ENCODE data around the gene PKNOX2. TPM values are rescaled to one million over a fixed set of nuclear protein-coding genes. Genes with fewer than 3 reads are reported as not detected.

PKNOX2 gene
- total RNA-seq, 1 experiment from 2014 or later: not detected

DNA sequence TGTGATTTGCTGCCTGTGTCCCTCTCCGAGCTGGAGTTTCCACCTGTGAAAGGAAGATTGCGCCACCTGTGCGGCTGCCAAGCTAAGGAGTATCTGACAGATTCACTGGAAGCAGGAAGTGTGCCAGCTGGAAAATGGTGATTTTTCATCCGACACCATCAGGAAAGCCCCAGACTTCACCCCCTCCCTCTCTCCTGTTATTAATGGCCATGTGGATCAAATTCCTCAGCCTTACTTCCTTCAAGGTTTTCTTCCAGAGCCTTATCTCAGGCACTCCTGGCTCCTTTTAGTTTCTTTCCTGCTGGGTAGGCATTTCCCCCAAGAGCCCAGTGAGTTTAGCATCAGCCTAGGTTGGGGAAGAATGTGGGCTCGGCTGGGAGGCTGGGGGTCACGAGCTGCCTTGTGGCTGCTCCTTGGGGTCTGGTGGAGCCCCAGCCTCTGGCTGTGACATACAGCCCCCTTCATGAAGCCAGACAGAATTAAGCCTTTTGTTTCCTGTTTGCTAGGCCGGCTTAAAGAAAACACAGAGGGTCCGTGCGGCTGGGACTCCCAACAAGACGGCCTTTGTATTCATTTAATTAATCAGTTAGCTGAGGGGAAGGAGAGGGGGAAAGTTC is 37.1 kb downstream of the PKNOX2 start:
- Mint-ChIP-seq H3K4me3 (ENCODE audit: low read depth, unreplicated experiment) (no peak overlapping the region), H3K36me3 (ENCODE audit: insufficient read depth, unreplicated experiment) (no peaks in the 10 kb centered on the region), H3K27ac (ENCODE audit: unreplicated experiment) (no peak overlapping the region), H3K27me3 (ENCODE audit: unreplicated experiment) (peaks cover 33% of the 10 kb centered on the region), H3K9me3 (ENCODE audit: low read depth, unreplicated experiment) (no peaks in the 10 kb centered on the region), H3K4me1 (ENCODE audit: low read depth, unreplicated experiment) (no peaks in the 10 kb centered on the region)
- peak; percentile 20 for DNase-seq
- intact Hi-C loops (cut with micrococcal nuclease; ENCODE audit: unreplicated experiment): no loop called here
- CTCF ChIA-PET: interaction anchor here (1.6 kb wide), 1 partner anchor 27 kb away, joined by 4 read pairs; no protein-coding TSS in a partner anchor
- TF ChIP-seq, protein P1, sequence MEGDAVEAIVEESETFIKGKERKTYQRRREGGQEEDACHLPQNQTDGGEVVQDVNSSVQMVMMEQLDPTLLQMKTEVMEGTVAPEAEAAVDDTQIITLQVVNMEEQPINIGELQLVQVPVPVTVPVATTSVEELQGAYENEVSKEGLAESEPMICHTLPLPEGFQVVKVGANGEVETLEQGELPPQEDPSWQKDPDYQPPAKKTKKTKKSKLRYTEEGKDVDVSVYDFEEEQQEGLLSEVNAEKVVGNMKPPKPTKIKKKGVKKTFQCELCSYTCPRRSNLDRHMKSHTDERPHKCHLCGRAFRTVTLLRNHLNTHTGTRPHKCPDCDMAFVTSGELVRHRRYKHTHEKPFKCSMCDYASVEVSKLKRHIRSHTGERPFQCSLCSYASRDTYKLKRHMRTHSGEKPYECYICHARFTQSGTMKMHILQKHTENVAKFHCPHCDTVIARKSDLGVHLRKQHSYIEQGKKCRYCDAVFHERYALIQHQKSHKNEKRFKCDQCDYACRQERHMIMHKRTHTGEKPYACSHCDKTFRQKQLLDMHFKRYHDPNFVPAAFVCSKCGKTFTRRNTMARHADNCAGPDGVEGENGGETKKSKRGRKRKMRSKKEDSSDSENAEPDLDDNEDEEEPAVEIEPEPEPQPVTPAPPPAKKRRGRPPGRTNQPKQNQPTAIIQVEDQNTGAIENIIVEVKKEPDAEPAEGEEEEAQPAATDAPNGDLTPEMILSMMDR (IDR thresholded peaks at IDR 0.05; ENCODE audit: unreplicated experiment): no peak
- BruUV-seq (replicated peaks): no TSS peak

DNA sequence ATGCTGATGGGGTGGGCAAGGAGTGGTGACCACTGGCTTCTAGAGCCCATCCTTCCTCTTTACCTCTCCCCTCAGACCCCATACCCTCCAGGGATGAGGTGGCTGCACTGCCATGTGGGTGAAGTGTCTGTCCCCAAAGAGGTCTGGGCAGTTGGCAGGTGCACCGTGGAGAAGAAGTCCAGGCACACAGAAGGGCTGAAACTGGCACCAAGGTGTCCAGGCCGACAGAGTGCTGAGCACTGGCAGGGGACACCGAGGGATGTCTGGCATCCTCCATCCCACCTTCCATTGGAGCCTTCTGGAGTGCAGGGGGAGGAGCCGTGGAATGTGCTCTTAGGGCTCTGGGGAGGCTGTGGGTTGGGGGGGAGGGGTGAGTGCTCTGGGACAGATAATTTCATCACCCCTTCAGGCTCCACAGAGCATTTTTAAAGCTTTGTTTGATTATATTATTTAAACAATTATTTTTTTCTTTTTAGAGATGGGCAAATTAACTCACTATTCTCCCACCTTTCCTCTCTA is 37.9 kb downstream of the PKNOX2 start:
- DNase-seq: no peak
- Mint-ChIP-seq H3K36me3 (ENCODE audit: insufficient read depth, unreplicated experiment) (no peaks in the 10 kb centered on the region), H3K4me1 (ENCODE audit: low read depth, unreplicated experiment) (no peaks in the 10 kb centered on the region), H3K27ac (ENCODE audit: unreplicated experiment) (no peak overlapping the region), H3K4me3 (ENCODE audit: low read depth, unreplicated experiment) (no peak overlapping the region), H3K9me3 (ENCODE audit: low read depth, unreplicated experiment) (no peaks in the 10 kb centered on the region), H3K27me3 (ENCODE audit: unreplicated experiment) (peaks cover 33% of the 10 kb centered on the region)
- TF ChIP-seq, protein P1 (IDR thresholded peaks at IDR 0.05; ENCODE audit: unreplicated experiment): no peak
- intact Hi-C loops (cut with micrococcal nuclease; ENCODE audit: unreplicated experiment): no loop called here
- CTCF ChIA-PET: interaction anchor here (1.6 kb wide), 1 partner anchor 28 kb away, joined by 4 read pairs; no protein-coding TSS in a partner anchor
- BruUV-seq (replicated peaks): no TSS peak

DNA sequence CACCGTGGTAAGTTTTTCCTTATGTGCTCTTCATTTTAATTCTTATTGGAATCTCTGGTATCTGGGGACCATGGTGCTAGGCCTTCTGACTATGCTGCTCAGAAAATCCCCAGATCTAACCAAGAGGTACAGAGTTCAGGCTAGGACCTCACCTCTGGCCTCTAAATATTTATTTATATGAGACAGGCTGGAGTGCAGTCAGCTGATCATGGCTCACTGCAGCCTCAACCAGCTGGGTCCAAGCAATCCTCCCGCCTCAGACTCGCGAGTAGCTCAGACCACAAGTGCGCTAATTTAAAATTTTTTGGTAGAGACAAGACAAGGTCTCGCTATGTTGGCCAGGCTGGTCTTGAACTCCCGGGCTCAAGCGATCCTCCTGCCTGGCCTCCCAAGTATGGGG is 38.4 kb downstream of the PKNOX2 start:
- CTCF ChIA-PET: no interaction called here
- no peak for DNase-seq
- TF ChIP-seq, protein P1 (IDR thresholded peaks at IDR 0.05; ENCODE audit: unreplicated experiment): no peak
- intact Hi-C loops (cut with micrococcal nuclease; ENCODE audit: unreplicated experiment): no loop called here
- Mint-ChIP-seq H3K27me3 (ENCODE audit: unreplicated experiment) (peaks cover 30% of the 10 kb centered on the region), H3K9me3 (ENCODE audit: low read depth, unreplicated experiment) (no peaks in the 10 kb centered on the region), H3K36me3 (ENCODE audit: insufficient read depth, unreplicated experiment) (no peaks in the 10 kb centered on the region), H3K4me1 (ENCODE audit: low read depth, unreplicated experiment) (no peaks in the 10 kb centered on the region), H3K27ac (ENCODE audit: unreplicated experiment) (no peak overlapping the region), H3K4me3 (ENCODE audit: low read depth, unreplicated experiment) (no peak overlapping the region)
- no TSS peak for BruUV-seq (replicated peaks)

DNA sequence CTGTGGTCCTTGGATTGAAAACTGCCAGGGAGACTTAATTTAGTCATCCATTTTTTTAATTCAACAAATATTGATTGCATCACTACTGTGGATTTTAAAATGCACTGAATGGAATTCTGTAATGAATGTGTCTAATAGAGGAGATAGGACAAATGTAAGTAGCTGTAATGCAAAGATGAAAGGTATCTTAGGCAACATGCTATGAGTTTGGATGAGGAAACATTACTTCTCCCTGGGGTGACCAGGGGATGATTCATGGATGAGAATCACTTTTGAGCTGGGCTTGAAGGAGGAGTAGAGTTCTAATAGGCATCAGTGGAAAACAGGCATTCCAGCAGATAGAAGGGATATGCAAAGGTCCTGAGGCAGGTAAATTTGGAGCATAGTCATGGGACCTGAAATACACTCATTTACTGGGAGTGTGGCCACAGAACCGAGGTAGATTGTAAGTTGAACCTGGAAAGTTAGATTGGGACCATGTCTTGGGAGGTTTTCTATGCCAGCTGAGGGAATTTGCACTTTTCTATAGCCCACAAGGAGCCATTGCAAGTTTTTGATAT is 43.4 kb downstream of the PKNOX2 start:
- Mint-ChIP-seq H3K36me3 (ENCODE audit: insufficient read depth, unreplicated experiment) (no peaks in the 10 kb centered on the region), H3K9me3 (ENCODE audit: low read depth, unreplicated experiment) (no peaks in the 10 kb centered on the region), H3K4me1 (ENCODE audit: low read depth, unreplicated experiment) (no peaks in the 10 kb centered on the region), H3K4me3 (ENCODE audit: low read depth, unreplicated experiment) (no peak overlapping the region), H3K27ac (ENCODE audit: unreplicated experiment) (no peak overlapping the region), H3K27me3 (ENCODE audit: unreplicated experiment) (peaks cover 30% of the 10 kb centered on the region)
- BruUV-seq (replicated peaks): no TSS peak
- TF ChIP-seq, protein P1 (IDR thresholded peaks at IDR 0.05; ENCODE audit: unreplicated experiment): no peak
- CTCF ChIA-PET: no interaction called here
- no peak for DNase-seq
- intact Hi-C loops (cut with micrococcal nuclease; ENCODE audit: unreplicated experiment): no loop called here
